Measurements from ENCODE around the gene WDR91. TPM values are rescaled to one million over a fixed set of nuclear protein-coding genes. Genes with fewer than 3 reads are reported as not detected.
A peak's percentile ranks its signal among the peaks of the same experiment; 100 is the strongest.
"Not testable (repeated sequence)": the region's sequence is repeated elsewhere in the genome, so short reads cannot be mapped to it uniquely, and the experiment has no call there.

The WDR91 gene
- total RNA-seq, 4 donors from 2014 or later = 18.7 to 37.1 (median 30.0) TPM

GRCh38 chr7:135171581-135172291 lies 39.6 kb downstream of the WDR91 start:
- ATAC-seq = peak; percentile 52
- peak overlapping the region; percentile 68 to 98 (median 94) for H3K27ac ChIP-seq
- TF ChIP-seq POLR2AphosphoS5 (IDR thresholded peaks at IDR 0.05) = peak; percentile 39
- H3K9me3 ChIP-seq, H3K27me3 ChIP-seq: not testable (repeated sequence)
- peaks cover 0 to 21% of the 10 kb centered on the region in 2 donors for H3K36me3 ChIP-seq
- WGBS, 2 donors (ENCODE audit: low coverage in 1 of 2) = 65 to 82% methylated on average over 2 to 3 of the region's 19 CpGs
- peaks cover 3 to 49% (median 27%) of the 10 kb centered on the region in 3 donors for H3K4me1 ChIP-seq
- H3K4me3 ChIP-seq = peak overlapping the region in 1 of 2 donors; percentile 78

DNA sequence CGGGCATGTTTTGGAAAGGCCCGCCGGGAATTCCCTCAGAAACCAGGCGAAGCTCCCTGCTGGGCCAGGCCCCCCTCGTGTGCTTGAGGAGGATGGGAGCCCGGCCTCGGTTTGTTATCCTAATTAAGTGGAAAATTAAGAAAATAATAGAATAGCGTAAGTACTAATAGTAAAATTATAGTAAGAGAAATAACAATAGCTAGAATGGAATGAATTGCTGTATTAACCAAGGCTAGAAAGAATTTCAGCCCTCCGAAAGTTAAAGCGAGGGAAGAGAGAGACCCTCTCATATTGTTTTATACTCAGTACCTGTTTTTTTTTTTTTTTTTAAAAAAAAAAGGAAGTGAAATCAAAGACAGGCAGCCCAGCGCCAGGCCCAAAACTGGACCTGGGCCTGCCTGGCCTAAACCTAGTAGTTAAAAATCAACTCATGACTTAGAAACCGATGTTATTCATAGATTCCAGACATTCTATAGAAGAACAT lies 40.3 kb downstream of the WDR91 start:
- not testable (repeated sequence) for H3K27me3 ChIP-seq, ATAC-seq, H3K9me3 ChIP-seq
- Histone ChIP-seq H3K4me3 (peak overlapping the region; percentile 67 to 78), H3K36me3 (peaks cover 0 to 28% of the 10 kb centered on the region in 2 donors), H3K4me1 (peaks cover 3 to 56% (median 27%) of the 10 kb centered on the region in 3 donors), H3K27ac (peak overlapping the region; percentile 68 to 98 (median 94))
- WGBS, 2 donors (ENCODE audit: low coverage in 1 of 2) = 18 to 26% methylated on average over 5 to 11 of the region's 12 CpGs

- Histone ChIP-seq H3K27me3 (no peaks in the 10 kb centered on the region), H3K27ac (peak within 1 kb of the TSS; percentile 68 to 98 (median 94)), H3K9me3 (no peaks in the 10 kb centered on the region), H3K36me3 (peaks cover 0 to 34% of the 10 kb centered on the region in 2 donors), H3K4me3 (peak within 1 kb of the TSS; percentile 67 to 78), H3K4me1 (peaks cover 3 to 62% (median 27%) of the 10 kb centered on the region in 3 donors)
- peak; percentile 94 for ATAC-seq
- no CpG with 5 or more reads among the region's 77 CpGs for WGBS, 2 donors (ENCODE audit: low coverage in 1 of 2)
- TF ChIP-seq, protein P1, sequence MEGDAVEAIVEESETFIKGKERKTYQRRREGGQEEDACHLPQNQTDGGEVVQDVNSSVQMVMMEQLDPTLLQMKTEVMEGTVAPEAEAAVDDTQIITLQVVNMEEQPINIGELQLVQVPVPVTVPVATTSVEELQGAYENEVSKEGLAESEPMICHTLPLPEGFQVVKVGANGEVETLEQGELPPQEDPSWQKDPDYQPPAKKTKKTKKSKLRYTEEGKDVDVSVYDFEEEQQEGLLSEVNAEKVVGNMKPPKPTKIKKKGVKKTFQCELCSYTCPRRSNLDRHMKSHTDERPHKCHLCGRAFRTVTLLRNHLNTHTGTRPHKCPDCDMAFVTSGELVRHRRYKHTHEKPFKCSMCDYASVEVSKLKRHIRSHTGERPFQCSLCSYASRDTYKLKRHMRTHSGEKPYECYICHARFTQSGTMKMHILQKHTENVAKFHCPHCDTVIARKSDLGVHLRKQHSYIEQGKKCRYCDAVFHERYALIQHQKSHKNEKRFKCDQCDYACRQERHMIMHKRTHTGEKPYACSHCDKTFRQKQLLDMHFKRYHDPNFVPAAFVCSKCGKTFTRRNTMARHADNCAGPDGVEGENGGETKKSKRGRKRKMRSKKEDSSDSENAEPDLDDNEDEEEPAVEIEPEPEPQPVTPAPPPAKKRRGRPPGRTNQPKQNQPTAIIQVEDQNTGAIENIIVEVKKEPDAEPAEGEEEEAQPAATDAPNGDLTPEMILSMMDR (IDR thresholded peaks at IDR 0.05) = peak; percentile 56 to 91 (median 72)
- TF ChIP-seq POLR2A (IDR thresholded peaks at IDR 0.05) = peak; percentile 60 to 65
- TF ChIP-seq EP300 (IDR thresholded peaks at IDR 0.05) = no peak
- peak; percentile 69 for TF ChIP-seq POLR2AphosphoS5 (IDR thresholded peaks at IDR 0.05)
These were observed 40.9 kb downstream of the WDR91 start, which contains the start of gene CYREN for GRCh38 chr7:135170274-135170997. Gene CYREN, minus strand, starts transcription at chr7:135170707. Its CDS starts 1,785 bp downstream, at chr7:135168922.

DNA sequence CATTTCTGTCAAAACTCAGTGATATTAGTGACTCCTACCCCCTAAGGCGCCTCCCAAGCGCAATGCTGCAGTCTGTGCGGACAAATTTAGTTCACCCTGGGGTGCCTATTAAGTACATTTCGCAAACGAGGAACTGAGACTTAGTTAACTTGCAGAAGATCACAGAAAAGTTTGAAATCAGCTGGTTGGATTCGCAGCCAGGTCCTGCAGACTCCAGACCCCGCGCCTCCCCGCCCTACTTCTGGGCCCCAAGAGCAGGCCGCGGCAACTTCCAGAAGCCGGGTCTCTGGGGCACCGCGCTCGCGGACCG lies 41.4 kb downstream of the WDR91 start:
- WGBS, 2 donors (ENCODE audit: low coverage in 1 of 2) = 5% methylated on average over 3 of the region's 17 CpGs; no CpG with 5 or more reads in 1 of the 2 donors
- H3K27me3 ChIP-seq = no peaks in the 10 kb centered on the region
- peak overlapping the region; percentile 68 to 98 (median 94) for H3K27ac ChIP-seq
- H3K36me3 ChIP-seq = peaks cover 0 to 39% of the 10 kb centered on the region in 2 donors
- peaks cover 3 to 67% (median 27%) of the 10 kb centered on the region in 3 donors for H3K4me1 ChIP-seq
- H3K9me3 ChIP-seq = no peaks in the 10 kb centered on the region
- no peak for ATAC-seq
- H3K4me3 ChIP-seq = peak overlapping the region; percentile 67 to 78
- TF ChIP-seq EP300 (IDR thresholded peaks at IDR 0.05) (no peak), POLR2AphosphoS5 (IDR thresholded peaks at IDR 0.05) (no peak), POLR2A (IDR thresholded peaks at IDR 0.05) (no peak)
- TF ChIP-seq, protein P1 (IDR thresholded peaks at IDR 0.05) = no peak

DNA sequence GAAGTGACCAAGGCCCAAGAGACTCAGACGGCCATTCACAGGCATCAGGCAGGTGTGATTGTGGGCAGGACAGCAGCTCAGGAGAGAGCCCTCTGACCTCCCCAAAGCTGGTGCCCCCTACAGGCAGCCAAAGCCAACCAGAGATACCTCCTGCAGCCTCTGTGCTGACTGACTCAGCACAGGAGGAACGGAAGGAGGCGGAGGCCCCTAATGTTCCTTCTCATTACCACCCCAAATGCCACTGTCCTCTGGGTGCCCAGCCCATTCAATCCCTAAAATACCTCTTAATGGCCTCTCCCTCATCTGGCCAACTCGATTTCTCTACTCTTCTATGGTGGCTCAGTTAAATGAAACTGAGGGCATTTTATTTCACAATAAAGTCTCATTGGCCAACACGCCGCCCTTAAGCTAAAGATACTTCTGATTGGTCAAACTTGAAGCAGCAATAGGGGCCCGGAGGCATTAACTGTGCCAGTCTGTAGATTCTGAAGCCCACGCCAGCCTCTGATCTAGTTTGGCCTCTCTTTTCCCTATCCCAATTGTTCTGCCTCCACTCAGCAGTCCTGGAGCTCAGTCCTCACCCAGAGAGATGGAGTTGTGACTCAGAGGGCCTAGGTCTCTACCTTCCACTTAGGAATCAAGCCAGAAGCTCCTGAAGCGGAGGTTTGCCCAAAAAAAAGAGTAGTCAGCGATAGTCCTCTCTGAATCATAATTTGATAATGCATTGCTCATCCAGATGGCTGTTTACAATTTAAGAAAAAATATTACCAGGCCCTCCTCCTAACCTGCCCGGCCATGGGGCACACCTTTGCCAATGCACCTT lies 42.0 kb downstream of the WDR91 start:
- H3K27me3 ChIP-seq = no peaks in the 10 kb centered on the region
- no peaks in the 10 kb centered on the region for H3K9me3 ChIP-seq
- H3K4me3 ChIP-seq = peak overlapping the region; percentile 67 to 78
- peaks cover 3 to 73% (median 31%) of the 10 kb centered on the region in 3 donors for H3K4me1 ChIP-seq
- H3K36me3 ChIP-seq = peaks cover 0 to 45% of the 10 kb centered on the region in 2 donors
- ATAC-seq = no peak
- 52 to 65% methylated on average over 8 of the region's 11 CpGs for WGBS, 2 donors (ENCODE audit: low coverage in 1 of 2)
- peak overlapping the region; percentile 68 to 98 (median 94) for H3K27ac ChIP-seq
- TF ChIP-seq, protein P1 (IDR thresholded peaks at IDR 0.05) = peak in 2 of 4 experiments; percentile 14 to 20
- no peak for TF ChIP-seq POLR2A (IDR thresholded peaks at IDR 0.05)
- no peak for TF ChIP-seq EP300 (IDR thresholded peaks at IDR 0.05)

Data from gastroesophageal sphincter (tissue), 4 donors.